Memory B cell (primary cell): ENCODE measurements around the gene GTPBP6.
"Not testable (repeated sequence)": the region's sequence is repeated elsewhere in the genome, so short reads cannot be mapped to it uniquely, and the experiment has no call there.

ENCODE experiments used
- ATAC-seq: fragments of 150-1000 bp; cut with Tn5 transposase; 2 replicates; pipeline ENCODE4 v1.10.0; 2021; ENCODE audit warnings: low read depth, mild to moderate bottlenecking, moderate library complexity
- DNase-seq, 2 donors: peaks; one replicate each; pipeline ENCODE4 v3.0.0; 2022; ENCODE audit warnings: low spot score in 2 of 2
- H3K27ac Mint-ChIP-seq: one replicate; pipeline ENCODE4 v1.8.0; 2022; ENCODE audit warnings: mild to moderate bottlenecking, moderate library complexity, mixed read lengths
- H3K27me3 Mint-ChIP-seq: one replicate; pipeline ENCODE4 v1.8.0; 2022; ENCODE audit warnings: mixed read lengths
- H3K36me3 Mint-ChIP-seq: one replicate; pipeline ENCODE4 v1.8.0; 2022; ENCODE audit warnings: mild to moderate bottlenecking, mixed read lengths
- H3K4me1 Mint-ChIP-seq: one replicate; pipeline ENCODE4 v1.8.0; 2022; ENCODE audit warnings: mixed read lengths
- H3K4me3 Mint-ChIP-seq: one replicate; pipeline ENCODE4 v1.8.0; 2022; ENCODE audit warnings: mild to moderate bottlenecking, moderate library complexity, mixed read lengths
- H3K9me3 Mint-ChIP-seq: one replicate; pipeline ENCODE4 v1.8.0; 2022; ENCODE audit warnings: mixed read lengths

The GTPBP6 gene

DNA sequence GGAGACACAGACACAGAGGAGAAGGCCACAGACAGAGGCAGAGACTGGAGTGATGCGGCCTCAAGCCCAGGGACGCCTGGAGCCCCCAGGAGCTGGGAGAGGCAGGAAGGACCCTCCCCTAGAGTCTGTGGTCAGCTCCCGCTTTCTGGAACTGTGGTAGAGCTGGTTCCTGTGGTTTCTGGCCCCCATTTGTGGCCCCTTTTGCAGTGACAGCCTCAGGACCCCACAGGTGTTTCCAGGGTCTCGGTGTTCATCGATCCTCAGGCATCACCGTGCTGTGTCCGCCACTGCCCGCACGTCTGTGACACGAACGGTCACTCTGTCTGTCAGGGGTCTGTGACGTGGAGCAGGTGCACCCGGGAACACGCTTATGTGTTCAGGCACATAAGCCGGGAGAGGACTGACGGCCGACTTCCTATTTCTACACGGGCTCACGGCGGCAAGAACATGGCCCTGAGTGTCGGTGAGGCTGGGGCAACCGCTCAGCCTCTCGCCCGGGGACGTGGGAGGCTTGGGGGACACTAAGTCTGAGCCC is 7.9 kb downstream of the GTPBP6 start:
- ATAC-seq (no peak), DNase-seq (no peak)
- Mint-ChIP-seq H3K27me3 (no peaks in the 10 kb centered on the region), H3K4me3 (no peak overlapping the region), H3K9me3 (no peaks in the 10 kb centered on the region), H3K36me3 (peaks cover 34% of the 10 kb centered on the region), H3K27ac (no peak overlapping the region), H3K4me1 (no peaks in the 10 kb centered on the region)

- H3K27me3 Mint-ChIP-seq: no peaks in the 10 kb centered on the region
- no peaks in the 10 kb centered on the region for H3K4me1 Mint-ChIP-seq
- no peak overlapping the region for H3K27ac Mint-ChIP-seq
- H3K4me3 Mint-ChIP-seq: no peak overlapping the region
- H3K9me3 Mint-ChIP-seq: no peaks in the 10 kb centered on the region
- peaks cover 40% of the 10 kb centered on the region for H3K36me3 Mint-ChIP-seq
- DNase-seq: no peak
- ATAC-seq: no peak
Measured at GRCh38 chrX:308821-309520, 9.6 kb downstream of the GTPBP6 start.

DNA sequence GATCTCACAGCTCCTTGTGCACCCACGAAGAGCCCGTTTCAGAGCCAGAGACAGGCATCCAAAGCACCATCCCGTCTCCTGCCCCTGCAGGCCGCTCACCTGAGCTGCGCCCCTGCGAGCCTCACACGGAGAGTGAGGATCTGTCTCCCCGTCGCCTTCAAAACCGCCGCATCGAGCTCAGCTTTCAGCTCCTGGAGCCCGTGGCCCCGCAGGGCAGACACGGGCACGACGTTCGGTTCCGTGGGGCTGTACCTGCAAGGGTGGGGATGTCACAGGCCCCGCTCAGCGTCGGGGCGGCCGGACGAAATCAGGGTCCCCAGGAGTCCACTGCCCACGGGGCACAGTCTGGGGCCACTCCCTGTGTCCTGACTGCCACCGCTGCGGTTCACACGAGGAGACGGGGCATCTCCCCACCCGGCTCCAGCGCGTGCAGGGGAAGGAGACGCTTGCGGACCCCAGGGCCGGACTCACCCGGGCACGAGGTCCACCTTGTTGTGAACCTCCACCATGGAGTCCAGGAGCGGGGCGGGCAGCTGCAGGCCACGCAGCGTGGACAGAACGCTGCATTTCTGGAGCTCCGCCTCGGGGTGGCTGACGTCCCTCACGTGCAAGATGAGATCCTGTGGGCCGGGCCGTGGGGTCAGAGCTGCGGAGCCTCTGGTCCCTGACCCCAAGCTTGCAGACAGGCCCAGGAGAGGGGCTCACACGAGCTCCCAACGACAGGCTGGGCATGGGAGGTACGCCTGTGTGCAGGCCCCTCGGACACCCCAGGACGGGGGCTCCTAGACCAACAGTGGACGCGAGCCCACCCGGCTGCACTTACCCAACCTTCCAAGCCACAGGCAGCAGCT is 11.1 kb downstream of the GTPBP6 start:
- DNase-seq: no peak
- ATAC-seq: no peak
- Mint-ChIP-seq H3K27ac (no peak overlapping the region), H3K4me3 (no peak overlapping the region), H3K27me3 (no peaks in the 10 kb centered on the region), H3K36me3 (peaks cover 39% of the 10 kb centered on the region), H3K4me1 (no peaks in the 10 kb centered on the region), H3K9me3 (no peaks in the 10 kb centered on the region)

DNA sequence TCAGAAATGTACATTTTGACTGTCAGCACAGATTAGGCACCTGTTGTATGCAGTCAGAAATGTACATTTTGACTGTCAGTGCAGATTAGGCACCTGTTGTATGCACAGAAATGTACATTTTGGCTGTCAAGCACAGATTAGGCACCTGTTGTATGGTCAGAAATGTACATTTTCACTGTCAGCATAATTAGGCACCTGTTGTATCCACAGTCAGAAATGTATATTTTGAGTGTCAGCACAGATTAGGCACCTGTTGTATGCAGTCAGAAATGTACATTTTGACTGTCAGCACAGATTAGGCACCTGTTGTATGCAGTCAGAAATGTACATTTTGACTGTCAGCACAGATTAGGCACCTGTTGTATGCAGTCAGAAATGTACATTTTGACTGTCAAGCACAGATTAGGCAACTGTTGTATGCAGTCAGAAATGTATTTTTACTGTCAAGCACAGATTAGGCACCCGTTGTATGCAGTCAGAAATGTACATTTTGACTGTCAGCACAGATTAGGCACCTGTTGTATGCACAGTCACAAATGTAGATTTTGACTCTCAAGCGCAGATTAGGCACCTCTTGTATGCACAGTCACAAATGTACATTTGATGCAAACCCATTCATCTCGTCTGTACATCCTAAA is 11.9 kb downstream of the GTPBP6 start:
- not testable (repeated sequence) for H3K27ac Mint-ChIP-seq, H3K4me1 Mint-ChIP-seq, H3K27me3 Mint-ChIP-seq, H3K9me3 Mint-ChIP-seq, H3K4me3 Mint-ChIP-seq, DNase-seq, ATAC-seq
- H3K36me3 Mint-ChIP-seq: peaks cover 36% of the 10 kb centered on the region

GRCh38 chrX:305781-306613 is 12.6 kb downstream of the GTPBP6 start:
- H3K4me1 Mint-ChIP-seq, ATAC-seq, DNase-seq, H3K27me3 Mint-ChIP-seq, H3K9me3 Mint-ChIP-seq, H3K4me3 Mint-ChIP-seq, H3K27ac Mint-ChIP-seq: not testable (repeated sequence)
- peaks cover 32% of the 10 kb centered on the region for H3K36me3 Mint-ChIP-seq

GRCh38 chrX:302975-303374 is 15.6 kb downstream of the GTPBP6 start:
- Mint-ChIP-seq H3K4me1 (no peaks in the 10 kb centered on the region), H3K27ac (no peak overlapping the region), H3K4me3 (no peak overlapping the region), H3K36me3 (peaks cover 23% of the 10 kb centered on the region), H3K27me3 (no peaks in the 10 kb centered on the region), H3K9me3 (no peaks in the 10 kb centered on the region)
- ATAC-seq (no peak), DNase-seq (no peak)

DNA sequence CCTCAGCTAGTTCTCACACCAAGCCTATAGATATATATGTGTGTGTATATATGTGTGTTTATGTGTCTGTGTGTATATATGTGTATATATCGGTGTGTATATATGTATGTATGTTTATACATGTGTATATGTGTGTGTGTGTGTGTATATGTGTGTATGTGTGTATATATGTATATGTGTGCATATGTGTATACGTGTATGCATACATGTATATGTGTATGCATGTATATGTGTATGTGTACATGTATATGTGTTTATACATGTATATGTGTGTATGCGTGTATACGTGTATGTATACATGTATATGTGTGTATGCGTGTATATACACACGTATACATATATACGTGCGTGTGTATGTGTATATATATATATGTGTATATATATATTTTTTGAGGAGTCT is 18.3 kb downstream of the GTPBP6 start:
- H3K36me3 Mint-ChIP-seq: peaks cover 22% of the 10 kb centered on the region
- no peaks in the 10 kb centered on the region for H3K9me3 Mint-ChIP-seq
- no peak overlapping the region for H3K4me3 Mint-ChIP-seq
- no peak overlapping the region for H3K27ac Mint-ChIP-seq
- no peak for DNase-seq
- H3K4me1 Mint-ChIP-seq: no peaks in the 10 kb centered on the region
- no peaks in the 10 kb centered on the region for H3K27me3 Mint-ChIP-seq
- ATAC-seq: no peak

DNA sequence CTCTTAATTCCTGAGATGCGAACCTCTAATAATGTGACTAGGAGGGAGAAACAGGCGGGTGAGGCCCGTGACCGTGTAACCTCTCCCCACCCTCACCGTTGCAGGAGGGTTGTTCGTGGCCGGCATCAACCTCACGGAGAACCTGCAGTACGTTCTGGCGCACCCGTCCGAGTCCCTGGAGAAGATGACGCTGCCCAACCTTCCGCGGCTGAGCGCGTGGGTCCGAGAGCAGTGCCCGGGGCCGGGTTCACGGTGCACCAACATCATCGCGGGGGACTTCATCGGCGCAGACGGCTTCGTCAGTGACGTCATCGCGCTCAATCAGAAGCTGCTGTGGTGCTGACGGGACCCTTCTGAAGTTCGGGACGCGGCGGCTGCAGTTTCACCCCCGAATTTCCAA is 19.6 kb downstream of the GTPBP6 start:
- Mint-ChIP-seq H3K36me3 (peaks cover 16% of the 10 kb centered on the region), H3K4me3 (no peak overlapping the region), H3K27ac (no peak overlapping the region), H3K27me3 (no peaks in the 10 kb centered on the region), H3K4me1 (no peaks in the 10 kb centered on the region), H3K9me3 (no peaks in the 10 kb centered on the region)
- ATAC-seq: no peak
- no peak for DNase-seq

DNA sequence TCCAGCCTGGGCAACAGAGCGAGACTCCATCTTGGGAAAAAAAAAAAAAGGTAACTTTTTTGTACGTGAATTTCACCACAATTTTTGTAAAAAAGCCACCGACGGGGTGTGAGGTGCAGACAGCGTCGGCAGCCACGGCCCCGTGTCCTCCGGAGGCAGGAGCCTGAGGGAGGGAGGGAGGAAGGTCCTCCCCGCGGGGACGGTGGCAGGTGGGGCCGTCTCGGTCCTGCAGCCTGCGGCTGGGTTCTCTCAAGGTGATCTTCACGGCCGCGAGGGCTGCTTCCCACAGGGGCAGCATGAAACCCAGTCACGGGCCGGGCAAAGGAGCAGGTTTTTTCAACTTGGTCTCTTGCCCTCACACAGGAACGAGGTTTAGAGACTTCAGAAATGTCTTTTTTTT is 23.5 kb downstream of the GTPBP6 start:
- H3K27me3 Mint-ChIP-seq: no peaks in the 10 kb centered on the region
- DNase-seq (no peak), ATAC-seq (no peak)
- no peaks in the 10 kb centered on the region for H3K4me1 Mint-ChIP-seq
- no peaks in the 10 kb centered on the region for H3K9me3 Mint-ChIP-seq
- H3K4me3 Mint-ChIP-seq: no peak overlapping the region
- H3K27ac Mint-ChIP-seq: no peak overlapping the region
- peaks cover 23% of the 10 kb centered on the region for H3K36me3 Mint-ChIP-seq

GRCh38 chrX:292900-293897 is 25.4 kb downstream of the GTPBP6 start:
- Mint-ChIP-seq H3K4me1 (no peaks in the 10 kb centered on the region), H3K27me3 (no peaks in the 10 kb centered on the region), H3K36me3 (peaks cover 29% of the 10 kb centered on the region), H3K27ac (no peak overlapping the region), H3K9me3 (no peaks in the 10 kb centered on the region), H3K4me3 (no peak overlapping the region)
- DNase-seq: no peak
- no peak for ATAC-seq

DNA sequence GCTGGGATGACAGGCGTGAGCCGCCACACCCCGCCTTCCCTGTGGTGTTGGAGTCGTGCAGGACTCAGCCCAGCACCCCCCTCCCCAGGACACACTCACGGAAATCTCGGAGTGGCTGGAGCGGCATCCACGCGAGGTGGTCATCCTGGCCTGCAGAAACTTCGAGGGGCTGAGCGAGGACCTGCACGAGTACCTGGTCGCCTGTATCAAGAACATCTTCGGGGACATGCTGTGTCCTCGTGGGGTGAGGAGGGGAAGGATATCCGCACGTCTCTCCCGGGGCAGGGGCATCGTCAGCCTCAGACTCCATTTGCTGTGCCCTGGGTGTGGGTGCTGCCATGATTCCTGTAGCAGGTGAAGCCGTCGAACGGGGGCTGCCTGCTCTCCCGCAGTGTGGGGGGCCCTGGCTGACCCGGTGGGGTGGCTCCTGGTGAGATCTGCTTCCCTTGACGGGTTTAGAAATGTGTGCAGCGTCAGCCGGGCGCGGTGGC is 27.1 kb downstream of the GTPBP6 start:
- Mint-ChIP-seq H3K27me3 (no peaks in the 10 kb centered on the region), H3K36me3 (peaks cover 26% of the 10 kb centered on the region), H3K4me1 (no peaks in the 10 kb centered on the region), H3K9me3 (no peaks in the 10 kb centered on the region), H3K4me3 (no peak overlapping the region), H3K27ac (no peak overlapping the region)
- ATAC-seq (no peak), DNase-seq (no peak)

- H3K27ac Mint-ChIP-seq: peak overlapping the region; percentile 68
- H3K4me3 Mint-ChIP-seq: no peak overlapping the region
- H3K36me3 Mint-ChIP-seq: peaks cover 24% of the 10 kb centered on the region
- peaks cover 3% of the 10 kb centered on the region for H3K4me1 Mint-ChIP-seq
- ATAC-seq: no peak
- H3K27me3 Mint-ChIP-seq: no peaks in the 10 kb centered on the region
- no peak for DNase-seq
- H3K9me3 Mint-ChIP-seq: no peaks in the 10 kb centered on the region
Measured at GRCh38 chrX:290476-291166, 28.0 kb downstream of the GTPBP6 start.
